ENCODE data around the gene RNF168. TPM values are rescaled to one million over a fixed set of nuclear protein-coding genes. Genes with fewer than 3 reads are reported as not detected.

Gene RNF168
- total RNA-seq, 1 experiment from 2014 or later: 66.1 TPM

- DNase-seq (ENCODE audit: low spot score) (peak; percentile 80), ATAC-seq (peak; percentile 78)
- peaks cover 51% of the 10 kb centered on the region for H3K36me3 Mint-ChIP-seq
- no peak overlapping the region for H3K4me3 Mint-ChIP-seq
- CTCF ChIA-PET: interaction anchor here (0.6 to 3.6 kb wide), 6 partner anchors 9 to 446 kb away, joined by 3 to 12 read pairs (median 6); no protein-coding TSS in a partner anchor
- no peak overlapping the region for H3K27ac Mint-ChIP-seq
- peaks cover 65% of the 10 kb centered on the region for H3K9me3 Mint-ChIP-seq
- POLR2A ChIA-PET: no interaction called here
- no peak for TF ChIP-seq RORB (CRISPR knock-in tag; IDR thresholded peaks at IDR 0.05)
- no peak for TF ChIP-seq HMGXB4 (CRISPR knock-in tag; IDR thresholded peaks at IDR 0.05)
- no peak for TF ChIP-seq ZNF317 (CRISPR knock-in tag; IDR thresholded peaks at IDR 0.05; ENCODE audit: borderline replicate concordance, low read depth)
- TF ChIP-seq MAX (CRISPR knock-in tag; IDR thresholded peaks at IDR 0.05): peak; percentile 60
- TF ChIP-seq CTCF (IDR thresholded peaks at IDR 0.05): peak; percentile 69
- TF ChIP-seq MLX (CRISPR knock-in tag; IDR thresholded peaks at IDR 0.05): no peak
- peaks cover 8% of the 10 kb centered on the region for H3K4me1 Mint-ChIP-seq
- H3K27me3 Mint-ChIP-seq (ENCODE audit: low read depth): peaks cover 18% of the 10 kb centered on the region
These were observed 15.6 kb upstream of the RNF168 start for GRCh38 chr3:196518966-196519717.

GRCh38 chr3:196517919-196518318 lies 14.4 kb upstream of the RNF168 start:
- H3K27me3 Mint-ChIP-seq (ENCODE audit: low read depth): peaks cover 18% of the 10 kb centered on the region
- H3K9me3 Mint-ChIP-seq: peaks cover 68% of the 10 kb centered on the region
- POLR2A ChIA-PET: no interaction called here
- DNase-seq (ENCODE audit: low spot score) (no peak), ATAC-seq (peak; percentile 61)
- peaks cover 8% of the 10 kb centered on the region for H3K4me1 Mint-ChIP-seq
- CTCF ChIA-PET: interaction anchor here (0.6 to 3.6 kb wide), 5 partner anchors 11 to 264 kb away, joined by 3 to 12 read pairs (median 7); no protein-coding TSS in a partner anchor
- no peak overlapping the region for H3K27ac Mint-ChIP-seq
- H3K4me3 Mint-ChIP-seq: no peak overlapping the region
- TF ChIP-seq RORB (CRISPR knock-in tag; IDR thresholded peaks at IDR 0.05): no peak
- no peak for TF ChIP-seq NR1H2 (CRISPR knock-in tag; IDR thresholded peaks at IDR 0.05)
- TF ChIP-seq MXD4 (CRISPR knock-in tag; IDR thresholded peaks at IDR 0.05; ENCODE audit: borderline replicate concordance): no peak
- no peak for TF ChIP-seq NFE2L1 (CRISPR knock-in tag; IDR thresholded peaks at IDR 0.05)
- no peak for TF ChIP-seq MLX (CRISPR knock-in tag; IDR thresholded peaks at IDR 0.05)
- TF ChIP-seq ZNF121 (CRISPR knock-in tag; IDR thresholded peaks at IDR 0.05): no peak
- TF ChIP-seq ZSCAN18 (CRISPR knock-in tag; IDR thresholded peaks at IDR 0.05): no peak
- TF ChIP-seq ZNF232 (CRISPR knock-in tag; IDR thresholded peaks at IDR 0.05): no peak
- no peak for TF ChIP-seq TEAD4 (CRISPR knock-in tag; IDR thresholded peaks at IDR 0.05)
- TF ChIP-seq ZMAT4 (CRISPR knock-in tag; IDR thresholded peaks at IDR 0.05): no peak
- TF ChIP-seq USF2 (CRISPR knock-in tag; IDR thresholded peaks at IDR 0.05): no peak
- TF ChIP-seq NFATC4 (CRISPR knock-in tag; IDR thresholded peaks at IDR 0.05): no peak
- no peak for TF ChIP-seq JAZF1 (CRISPR knock-in tag; IDR thresholded peaks at IDR 0.05)
- peaks cover 51% of the 10 kb centered on the region for H3K36me3 Mint-ChIP-seq
